ENCODE results near the gene PDZD7. TPM values are rescaled to one million over a fixed set of nuclear protein-coding genes. Genes with fewer than 3 reads are reported as not detected.

PDZD7 gene
- total RNA-seq, 1 donor from 2014 or later, result 0.53 TPM

- intact Hi-C loops (cut with DNase I), result no loop called here
- Histone ChIP-seq H3K36me3 (no peaks in the 10 kb centered on the region), H3K27ac (no peak overlapping the region), H3K4me3 (no peak overlapping the region), H3K4me1 (peaks cover 8 to 11% of the 10 kb centered on the region in 2 donors), H3K9me3 (no peaks in the 10 kb centered on the region), H3K27me3 (peaks cover 10% of the 10 kb centered on the region)
- no peak for DNase-seq (ENCODE audit: low spot score in 2 of 2)
- TF ChIP-seq, protein P1, sequence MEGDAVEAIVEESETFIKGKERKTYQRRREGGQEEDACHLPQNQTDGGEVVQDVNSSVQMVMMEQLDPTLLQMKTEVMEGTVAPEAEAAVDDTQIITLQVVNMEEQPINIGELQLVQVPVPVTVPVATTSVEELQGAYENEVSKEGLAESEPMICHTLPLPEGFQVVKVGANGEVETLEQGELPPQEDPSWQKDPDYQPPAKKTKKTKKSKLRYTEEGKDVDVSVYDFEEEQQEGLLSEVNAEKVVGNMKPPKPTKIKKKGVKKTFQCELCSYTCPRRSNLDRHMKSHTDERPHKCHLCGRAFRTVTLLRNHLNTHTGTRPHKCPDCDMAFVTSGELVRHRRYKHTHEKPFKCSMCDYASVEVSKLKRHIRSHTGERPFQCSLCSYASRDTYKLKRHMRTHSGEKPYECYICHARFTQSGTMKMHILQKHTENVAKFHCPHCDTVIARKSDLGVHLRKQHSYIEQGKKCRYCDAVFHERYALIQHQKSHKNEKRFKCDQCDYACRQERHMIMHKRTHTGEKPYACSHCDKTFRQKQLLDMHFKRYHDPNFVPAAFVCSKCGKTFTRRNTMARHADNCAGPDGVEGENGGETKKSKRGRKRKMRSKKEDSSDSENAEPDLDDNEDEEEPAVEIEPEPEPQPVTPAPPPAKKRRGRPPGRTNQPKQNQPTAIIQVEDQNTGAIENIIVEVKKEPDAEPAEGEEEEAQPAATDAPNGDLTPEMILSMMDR (IDR thresholded peaks at IDR 0.05), result no peak
Observed at GRCh38 chr10:101054351-101054750, 23.4 kb upstream of the PDZD7 start.

DNA sequence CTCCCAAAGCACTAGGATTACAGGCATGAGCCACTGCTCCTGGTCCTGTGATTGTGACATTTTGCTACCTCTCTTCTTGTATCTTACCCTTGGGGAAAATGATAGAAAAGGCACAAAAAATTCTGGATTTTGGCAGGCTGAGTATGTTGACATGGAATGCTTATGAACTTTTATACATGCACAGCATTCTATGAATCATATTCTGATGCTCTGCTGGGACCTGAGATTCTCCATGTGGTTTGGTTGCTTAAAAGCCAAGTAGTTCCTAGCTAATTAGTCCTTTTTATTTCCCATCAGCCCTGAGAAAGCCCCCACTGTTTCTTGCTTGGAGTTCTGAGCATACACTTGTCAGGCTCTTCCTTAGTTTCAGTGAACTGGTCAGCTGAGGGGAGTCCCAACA, 22.6 kb upstream of the PDZD7 start:
- peaks cover 17% of the 10 kb centered on the region for H3K27me3 ChIP-seq
- intact Hi-C loops (cut with DNase I), result loop anchor here (2.0 kb wide), 1 partner anchor 13 kb away; no protein-coding TSS in a partner anchor
- no peak overlapping the region for H3K27ac ChIP-seq
- no peak for DNase-seq (ENCODE audit: low spot score in 2 of 2)
- TF ChIP-seq, protein P1 (IDR thresholded peaks at IDR 0.05), result no peak
- H3K36me3 ChIP-seq, result no peaks in the 10 kb centered on the region
- no peak overlapping the region for H3K4me3 ChIP-seq
- no peaks in the 10 kb centered on the region for H3K9me3 ChIP-seq
- peaks cover 8 to 11% of the 10 kb centered on the region in 2 donors for H3K4me1 ChIP-seq

- peak; percentile 52 to 81 for DNase-seq (ENCODE audit: low spot score in 2 of 2)
- H3K4me1 ChIP-seq, result peaks cover 8 to 11% of the 10 kb centered on the region in 2 donors
- H3K27me3 ChIP-seq, result peaks cover 25% of the 10 kb centered on the region
- no peak overlapping the region for H3K4me3 ChIP-seq
- intact Hi-C loops (cut with DNase I), result loop anchor here (2.0 kb wide), 1 partner anchor 15 kb away; no protein-coding TSS in a partner anchor
- no peaks in the 10 kb centered on the region for H3K36me3 ChIP-seq
- no peaks in the 10 kb centered on the region for H3K9me3 ChIP-seq
- H3K27ac ChIP-seq, result peak overlapping the region in 1 of 2 donors; percentile 68
- TF ChIP-seq, protein P1 (IDR thresholded peaks at IDR 0.05), result peak in 1 of 3 experiments; percentile 11
Observed at GRCh38 chr10:101052285-101052684, 21.4 kb upstream of the PDZD7 start.

DNA sequence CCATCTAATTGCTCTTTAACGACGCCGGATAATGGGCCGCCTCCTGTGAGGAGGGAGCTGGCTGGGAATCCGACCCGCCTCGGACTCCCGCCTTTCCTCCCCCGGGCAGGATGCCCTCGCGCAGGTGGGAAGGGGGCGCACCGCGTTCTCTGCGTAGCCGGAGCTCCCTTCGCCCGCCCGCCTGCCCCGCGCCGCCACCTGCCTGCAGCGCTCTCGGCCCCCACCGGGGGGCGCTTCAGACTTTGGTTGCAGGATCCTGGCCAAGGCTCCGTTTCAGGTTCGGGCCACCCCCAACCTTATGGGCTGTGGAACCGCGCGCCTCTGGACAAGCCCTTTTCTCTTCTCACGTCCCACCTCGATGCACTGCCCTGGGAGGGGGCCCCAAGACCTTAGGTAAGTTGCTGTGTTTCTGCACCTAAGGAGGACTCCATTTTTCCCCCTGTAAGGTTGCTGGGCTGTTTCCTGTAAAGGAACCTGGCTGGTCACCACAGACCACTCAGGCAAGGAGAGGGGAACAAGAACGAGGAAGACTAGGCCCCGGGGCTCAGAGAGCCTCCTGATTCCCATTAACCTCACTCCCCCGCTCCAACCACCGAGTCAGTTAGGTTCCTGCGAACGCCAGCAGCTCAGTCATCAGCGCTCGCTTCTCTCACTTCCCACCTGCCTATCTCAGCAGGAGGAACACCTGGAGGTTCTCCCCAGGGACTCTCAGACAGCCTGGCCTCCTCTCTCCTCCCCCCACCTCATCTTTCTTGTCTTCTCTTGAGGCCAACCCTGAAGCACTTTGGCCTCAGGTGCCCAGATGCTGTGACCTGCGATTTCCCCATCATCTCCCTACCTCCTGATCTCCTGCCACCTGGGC, 19.5 kb upstream of the PDZD7 start:
- no peak overlapping the region for H3K27ac ChIP-seq
- peak in 1 of 2 donors; percentile 81 for DNase-seq (ENCODE audit: low spot score in 2 of 2)
- H3K4me1 ChIP-seq, result peaks cover 8 to 11% of the 10 kb centered on the region in 2 donors
- H3K36me3 ChIP-seq, result no peaks in the 10 kb centered on the region
- peak overlapping the region; percentile 9 to 44 for H3K4me3 ChIP-seq
- TF ChIP-seq, protein P1 (IDR thresholded peaks at IDR 0.05), result peak; percentile 69 to 86 (median 83)
- H3K27me3 ChIP-seq, result peaks cover 26% of the 10 kb centered on the region
- intact Hi-C loops (cut with DNase I), result no loop called here
- no peaks in the 10 kb centered on the region for H3K9me3 ChIP-seq

DNA sequence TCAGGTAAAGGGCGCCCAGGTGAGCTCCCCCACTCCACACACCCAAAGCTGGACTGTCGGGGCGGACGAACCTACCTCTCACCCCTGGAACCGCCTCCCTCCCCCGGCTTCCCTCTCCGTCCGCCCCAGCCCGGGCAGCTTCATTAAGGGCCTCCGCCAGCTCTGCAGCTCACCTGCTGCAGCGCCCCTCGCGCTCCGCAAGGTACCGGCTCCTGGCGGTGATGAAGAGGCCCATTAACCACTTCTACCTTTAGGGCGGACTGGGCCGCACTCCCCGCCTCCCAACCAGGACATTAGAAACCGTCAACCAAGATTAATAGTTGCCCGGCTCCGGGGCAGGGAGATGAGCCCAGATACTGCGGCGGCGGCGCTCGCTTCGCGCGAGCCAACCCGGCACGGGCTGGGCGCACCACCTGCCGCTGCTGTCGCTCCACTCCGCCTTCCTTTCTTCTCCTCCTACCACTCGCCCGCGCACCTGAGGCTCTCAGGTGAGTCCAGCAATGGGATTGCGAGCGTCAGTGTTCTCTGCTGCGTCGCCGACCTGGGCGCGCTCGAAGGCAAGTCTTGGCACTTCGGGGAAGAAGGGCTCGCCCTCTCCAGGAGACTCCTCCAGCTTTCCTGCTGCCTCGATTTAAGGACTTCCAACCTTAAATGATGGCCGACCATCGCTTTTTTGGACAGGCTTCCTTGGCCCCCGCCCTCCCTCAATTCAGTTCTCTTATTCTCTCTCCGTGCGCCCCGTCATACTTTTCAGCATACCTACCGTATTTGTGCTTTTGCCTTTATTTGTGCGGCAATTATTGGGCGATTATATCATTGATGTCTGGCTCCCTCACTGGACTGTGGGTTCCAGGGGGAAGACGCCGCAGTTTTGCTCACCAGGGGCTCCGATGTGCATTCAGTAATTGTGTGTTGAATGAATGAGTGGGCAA, 17.3 kb upstream of the PDZD7 start:
- H3K27me3 ChIP-seq, result peaks cover 26% of the 10 kb centered on the region
- TF ChIP-seq, protein P1 (IDR thresholded peaks at IDR 0.05), result no peak
- H3K9me3 ChIP-seq, result no peaks in the 10 kb centered on the region
- no peak overlapping the region for H3K4me3 ChIP-seq
- intact Hi-C loops (cut with DNase I), result no loop called here
- no peak for DNase-seq (ENCODE audit: low spot score in 2 of 2)
- H3K27ac ChIP-seq, result no peak overlapping the region
- peaks cover 8 to 15% of the 10 kb centered on the region in 2 donors for H3K4me1 ChIP-seq
- H3K36me3 ChIP-seq, result no peaks in the 10 kb centered on the region

Data from ascending aorta (tissue), 2 donors.